GM12864 (cell line): ENCODE results near the gene RAB18.

Source experiments
- DNase-seq: peaks from one replicate; pipeline ENCODE4 v3.0.0-alpha.2; 2011; ENCODE audit warnings: low read depth
- H3K4me3 ChIP-seq: 2 replicates; pipeline ENCODE4 v1.5.1; 2011; ENCODE audit warnings: mild to moderate bottlenecking, low read depth, low read length, control low read depth
- TF ChIP-seq, protein P1 (sequence below): IDR thresholded peaks from 2 replicates; pipeline ENCODE4 v1.5.1; 2011; ENCODE audit warnings: low read depth, mild to moderate bottlenecking, moderate library complexity, low read length, control low read depth, inconsistent platforms; ENCODE audit errors: missing control alignments

RAB18 gene

DNA sequence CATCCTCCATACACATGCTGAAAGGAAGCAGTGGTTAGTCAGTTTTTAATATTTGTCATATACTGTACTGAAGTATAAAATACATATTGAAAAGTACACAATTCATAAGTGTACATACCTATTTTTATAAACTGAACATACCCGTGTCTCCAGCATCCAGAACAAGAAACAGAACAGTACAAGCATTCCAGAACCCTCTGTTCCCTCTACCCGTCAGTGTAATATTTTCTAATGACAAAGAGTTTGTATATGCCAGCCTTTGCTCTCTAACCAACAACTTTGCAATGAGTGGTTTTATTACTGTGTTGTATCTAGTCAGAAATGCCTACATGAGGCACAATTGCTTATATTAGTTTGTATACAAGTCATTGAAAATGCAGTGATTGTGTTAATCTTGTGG lies 18.7 kb upstream of the RAB18 start:
- H3K4me3 ChIP-seq, result no peak overlapping the region
- TF ChIP-seq, protein P1, sequence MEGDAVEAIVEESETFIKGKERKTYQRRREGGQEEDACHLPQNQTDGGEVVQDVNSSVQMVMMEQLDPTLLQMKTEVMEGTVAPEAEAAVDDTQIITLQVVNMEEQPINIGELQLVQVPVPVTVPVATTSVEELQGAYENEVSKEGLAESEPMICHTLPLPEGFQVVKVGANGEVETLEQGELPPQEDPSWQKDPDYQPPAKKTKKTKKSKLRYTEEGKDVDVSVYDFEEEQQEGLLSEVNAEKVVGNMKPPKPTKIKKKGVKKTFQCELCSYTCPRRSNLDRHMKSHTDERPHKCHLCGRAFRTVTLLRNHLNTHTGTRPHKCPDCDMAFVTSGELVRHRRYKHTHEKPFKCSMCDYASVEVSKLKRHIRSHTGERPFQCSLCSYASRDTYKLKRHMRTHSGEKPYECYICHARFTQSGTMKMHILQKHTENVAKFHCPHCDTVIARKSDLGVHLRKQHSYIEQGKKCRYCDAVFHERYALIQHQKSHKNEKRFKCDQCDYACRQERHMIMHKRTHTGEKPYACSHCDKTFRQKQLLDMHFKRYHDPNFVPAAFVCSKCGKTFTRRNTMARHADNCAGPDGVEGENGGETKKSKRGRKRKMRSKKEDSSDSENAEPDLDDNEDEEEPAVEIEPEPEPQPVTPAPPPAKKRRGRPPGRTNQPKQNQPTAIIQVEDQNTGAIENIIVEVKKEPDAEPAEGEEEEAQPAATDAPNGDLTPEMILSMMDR, result no peak
- DNase-seq, result no peak

DNA sequence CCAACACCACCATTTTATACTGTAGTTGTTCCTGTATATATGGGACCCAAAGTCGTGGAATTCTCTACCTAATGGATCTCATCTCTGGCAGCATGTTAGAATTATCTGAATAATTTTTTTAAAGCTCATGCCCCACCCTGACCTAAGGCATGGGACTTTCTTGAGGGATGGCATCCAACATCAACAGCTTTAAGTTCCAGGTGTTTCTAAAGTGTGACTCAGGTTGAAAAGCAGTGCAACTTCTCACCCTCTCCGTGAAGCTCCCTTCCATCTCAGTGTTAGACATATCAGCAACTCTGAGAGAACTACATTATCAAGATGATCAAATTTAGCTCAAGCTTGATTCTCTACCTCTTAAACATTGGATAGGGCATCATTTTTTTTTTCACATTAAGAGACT lies 18.1 kb upstream of the RAB18 start:
- DNase-seq, result no peak
- TF ChIP-seq, protein P1, result no peak
- H3K4me3 ChIP-seq, result no peak overlapping the region

DNA sequence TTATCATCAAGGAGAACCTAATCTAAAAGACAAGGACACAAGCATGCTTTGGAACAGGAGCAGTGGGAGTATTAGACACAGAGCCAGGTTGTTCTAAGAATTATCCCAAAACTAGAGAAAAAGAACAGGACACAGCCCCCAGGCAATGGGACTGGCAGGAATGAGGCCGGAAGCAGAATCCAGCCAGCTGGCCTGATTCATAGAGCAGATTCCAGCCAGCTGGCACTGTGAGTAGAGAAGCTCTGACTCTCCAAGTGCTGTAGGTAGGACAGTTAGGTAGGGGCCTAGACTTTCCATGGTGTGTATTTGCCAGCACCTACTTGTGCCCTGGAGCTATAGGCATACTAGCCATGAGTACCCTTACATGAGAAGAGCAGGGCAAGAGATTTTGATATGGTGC lies 13.3 kb upstream of the RAB18 start:
- no peak overlapping the region for H3K4me3 ChIP-seq
- no peak for DNase-seq
- TF ChIP-seq, protein P1, result no peak

DNA sequence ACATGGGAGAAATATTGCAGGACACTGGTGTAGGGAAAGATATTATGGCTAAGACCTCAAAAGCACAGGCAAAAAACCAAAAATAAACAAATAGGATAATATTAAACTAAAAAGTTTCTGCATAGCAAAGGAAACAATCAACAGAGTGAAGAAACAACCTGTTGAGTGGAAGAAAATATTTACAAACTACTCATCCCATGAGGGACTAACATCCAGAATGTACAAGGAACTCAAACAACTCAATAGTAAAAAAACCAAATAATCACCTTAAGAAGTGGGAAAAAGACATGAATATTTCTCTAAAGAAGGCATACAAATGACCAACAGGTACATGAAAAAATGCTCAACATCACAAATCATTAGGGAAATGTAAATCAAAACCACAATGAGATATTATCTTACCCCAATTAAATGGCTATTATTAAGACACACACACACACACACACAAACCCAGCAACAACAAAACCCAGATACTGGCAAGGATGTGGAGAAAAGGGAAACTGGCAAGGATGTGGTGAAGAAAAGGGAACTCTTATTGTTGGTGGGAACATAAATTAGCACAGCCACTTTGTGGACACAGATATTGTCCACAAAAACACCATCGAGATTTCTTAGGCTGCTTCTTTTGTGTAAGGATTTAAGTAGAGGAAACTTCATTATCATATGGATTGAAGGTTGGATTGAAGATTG lies 9.8 kb upstream of the RAB18 start:
- no peak overlapping the region for H3K4me3 ChIP-seq
- DNase-seq, result no peak
- TF ChIP-seq, protein P1, result no peak

DNA sequence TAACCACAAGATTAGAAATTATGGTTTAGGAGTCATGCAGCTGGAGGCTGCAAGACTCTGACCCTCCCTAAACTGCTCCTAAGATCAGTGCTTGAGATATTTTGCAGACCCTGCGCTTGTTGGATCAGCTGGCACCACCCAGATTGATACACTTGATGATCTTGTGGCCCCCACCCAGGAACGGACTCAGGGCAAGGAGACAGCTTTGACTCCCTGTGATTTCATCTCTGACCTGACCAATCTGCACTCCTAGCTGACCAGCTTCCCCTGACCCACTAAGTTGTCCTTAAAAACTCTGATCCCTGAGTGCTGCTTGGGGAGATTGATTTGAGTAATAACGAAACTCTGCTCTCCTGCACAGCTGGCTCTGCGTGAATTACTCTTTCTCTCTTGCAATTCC lies 8.0 kb upstream of the RAB18 start:
- DNase-seq, result no peak
- TF ChIP-seq, protein P1, result no peak
- H3K4me3 ChIP-seq, result no peak overlapping the region

DNA sequence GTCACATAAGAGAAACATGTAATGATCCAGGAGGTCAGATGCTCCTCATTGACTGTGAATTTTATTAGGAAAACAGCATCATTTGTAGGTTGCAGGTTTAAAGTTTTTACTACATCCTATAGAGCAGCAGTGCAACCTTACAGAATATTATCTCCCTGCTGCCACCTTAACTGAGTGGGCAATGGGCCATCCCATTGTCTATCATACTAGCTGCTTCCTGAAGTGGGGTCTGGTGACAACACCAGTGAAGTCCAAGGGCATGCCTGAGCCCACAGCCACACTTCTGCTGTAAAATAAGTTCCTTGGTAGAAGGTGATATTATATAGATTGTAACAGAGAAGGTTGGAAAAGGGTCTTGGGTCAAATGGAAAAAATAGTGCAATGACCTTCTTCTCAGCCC lies 4.0 kb upstream of the RAB18 start:
- H3K4me3 ChIP-seq, result no peak overlapping the region
- DNase-seq, result no peak
- TF ChIP-seq, protein P1, result no peak

DNA sequence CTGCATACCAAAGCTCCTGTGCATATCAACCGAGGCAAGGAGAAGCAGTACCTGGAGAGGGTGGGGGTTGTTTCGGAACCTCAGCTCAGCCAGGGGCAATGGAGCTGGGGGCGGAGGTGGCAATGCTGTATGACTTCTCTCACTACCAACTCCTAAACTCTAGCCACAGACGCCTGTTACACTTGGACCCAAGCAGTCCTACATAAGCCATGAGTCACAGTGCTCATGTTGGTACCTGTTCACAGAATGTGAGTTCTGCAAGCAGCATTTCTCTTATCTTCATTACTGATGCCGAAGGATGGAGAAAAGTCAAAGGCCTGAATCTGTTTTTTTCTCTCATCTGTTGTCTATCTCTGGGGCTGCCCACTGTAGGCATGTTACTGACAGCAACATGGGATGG lies 3.2 kb upstream of the RAB18 start:
- no peak overlapping the region for H3K4me3 ChIP-seq
- DNase-seq, result no peak
- TF ChIP-seq, protein P1, result no peak
